PC-9 (cell line): ENCODE data around the gene CFAP210. TPM values are rescaled to one million over a fixed set of nuclear protein-coding genes. Genes with fewer than 3 reads are reported as not detected.

Source experiments
- BruUV-seq: library from RNA; stranded (reverse); fragments of 400-500 nt; replicated peaks from 2 replicates; lab custom pipeline; 2021; lab: Mats Ljungman, UMichigan
- CTCF ChIA-PET: fragments of 300-600 bp; sonication (Branson Sonifier 250); formaldehyde crosslinking; loops from one replicate; lab custom pipeline; 2022; ENCODE audit warnings: antibody characterized with exemption; lab: Charles Lee
- POLR2A ChIA-PET: fragments of 300-600 bp; sonication (Branson Sonifier 250); formaldehyde crosslinking; loops from one replicate; lab custom pipeline; 2022; ENCODE audit warnings: antibody characterized with exemption; ENCODE audit not compliant: unreplicated experiment; lab: Charles Lee
- DNase-seq, 2 experiments: peaks; one replicate each; pipeline versions ENCODE4 v3.0.0 to v3.0.0-alpha.2; 2015 to 2022; ENCODE audit warnings: mixed read lengths in 1 of 2
- H2AFZ ChIP-seq: fragments of 200-600 bp; sonication (generic); 2 replicates; pipeline ENCODE4 v1.8.1; 2017; ENCODE audit warnings: antibody characterized with exemption
- H3F3A ChIP-seq: fragments of 200-600 bp; sonication (generic); 2 replicates; pipeline ENCODE4 v1.8.1; 2017; ENCODE audit warnings: antibody characterized with exemption, mild to moderate bottlenecking, low read depth; ENCODE audit not compliant: insufficient read depth
- H3K27ac ChIP-seq: fragments of 200-600 bp; sonication (generic); 2 replicates; pipeline ENCODE4 v1.6.1; 2016; ENCODE audit warnings: mixed run types
- H3K27me3 ChIP-seq: fragments of 200-600 bp; sonication (generic); 2 replicates; pipeline ENCODE4 v1.6.1; 2016; ENCODE audit warnings: low read depth, mixed run types; ENCODE audit not compliant: insufficient read depth
- H3K36me3 ChIP-seq: fragments of 200-600 bp; sonication (generic); 2 replicates; pipeline ENCODE4 v1.6.1; 2016; ENCODE audit warnings: low read depth, mixed run types
- H3K4me1 ChIP-seq: fragments of 200-600 bp; sonication (generic); replicated peaks from 2 replicates; pipeline ENCODE4 v1.6.1; 2016; ENCODE audit warnings: mixed run types; ENCODE audit not compliant: insufficient read depth
- H3K4me2 ChIP-seq: fragments of 200-600 bp; sonication (generic); 2 replicates; pipeline ENCODE4 v1.6.1; 2017; ENCODE audit warnings: mixed run types
- H3K4me3 ChIP-seq: fragments of 200-600 bp; sonication (generic); 2 replicates; pipeline ENCODE4 v1.6.1; 2016; ENCODE audit warnings: mixed run types
- H3K79me2 ChIP-seq: fragments of 200-600 bp; sonication (generic); 2 replicates; pipeline ENCODE4 v1.6.1; 2017; ENCODE audit warnings: low read depth, mixed run types
- H3K9me2 ChIP-seq: fragments of 200-600 bp; sonication (generic); 2 replicates; pipeline ENCODE4 v1.8.1; 2017; ENCODE audit warnings: mild to moderate bottlenecking; ENCODE audit not compliant: insufficient read depth
- H3K9me3 ChIP-seq: fragments of 200-600 bp; sonication (generic); 2 replicates; pipeline ENCODE4 v1.8.1; 2016; ENCODE audit warnings: low read depth; ENCODE audit not compliant: insufficient read depth
- H4K20me1 ChIP-seq: fragments of 200-600 bp; sonication (generic); 2 replicates; pipeline ENCODE4 v1.8.1; 2017; ENCODE audit not compliant: insufficient read depth
- EZH2 ChIP-seq: fragments of 200-600 bp; sonication (generic); IDR thresholded peaks from 2 replicates; pipeline ENCODE4 v1.8.0; 2017; ENCODE audit warnings: antibody characterized with exemption, low read depth
- intact Hi-C: fragments of 100-400 bp; cut with micrococcal nuclease; formaldehyde crosslinking; loops from one replicate; pipeline ENCODE4 v1.10.0; 2022; ENCODE audit not compliant: unreplicated experiment
- total RNA-seq: library from RNA; stranded (reverse); gene quantifications from 2 replicates; pipeline ENCODE4 v1.2.3, GENCODE V29; 2021
- TF ChIP-seq, protein P1 (sequence below): fragments of 200-600 bp; sonication (generic); conservative IDR thresholded peaks from 2 replicates; pipeline ENCODE4 v1.6.1; 2017; ENCODE audit warnings: mixed run types, antibody characterized with exemption, mild to moderate bottlenecking, moderate library complexity

CFAP210 gene
- total RNA-seq, 1 experiment from 2014 or later, result 0.96 TPM

- Histone ChIP-seq H3K36me3 (no peaks in the 10 kb centered on the region), H3K4me1 (no peaks in the 10 kb centered on the region), H2AFZ (no peak overlapping the region), H3K9me3 (no peaks in the 10 kb centered on the region), H3K79me2 (no peaks in the 10 kb centered on the region), H3K27ac (no peak overlapping the region), H3K4me2 (no peak overlapping the region), H3K9me2 (no peaks in the 10 kb centered on the region), H3K27me3 (no peaks in the 10 kb centered on the region), H4K20me1 (no peaks in the 10 kb centered on the region), H3F3A (no peaks in the 10 kb centered on the region), H3K4me3 (no peak overlapping the region)
- ChIA-PET CTCF (no interaction called here), POLR2A (no interaction called here)
- no TSS peak for BruUV-seq
- intact Hi-C loops, result no loop called here
- DNase-seq, result no peak
- TF ChIP-seq, protein P1, sequence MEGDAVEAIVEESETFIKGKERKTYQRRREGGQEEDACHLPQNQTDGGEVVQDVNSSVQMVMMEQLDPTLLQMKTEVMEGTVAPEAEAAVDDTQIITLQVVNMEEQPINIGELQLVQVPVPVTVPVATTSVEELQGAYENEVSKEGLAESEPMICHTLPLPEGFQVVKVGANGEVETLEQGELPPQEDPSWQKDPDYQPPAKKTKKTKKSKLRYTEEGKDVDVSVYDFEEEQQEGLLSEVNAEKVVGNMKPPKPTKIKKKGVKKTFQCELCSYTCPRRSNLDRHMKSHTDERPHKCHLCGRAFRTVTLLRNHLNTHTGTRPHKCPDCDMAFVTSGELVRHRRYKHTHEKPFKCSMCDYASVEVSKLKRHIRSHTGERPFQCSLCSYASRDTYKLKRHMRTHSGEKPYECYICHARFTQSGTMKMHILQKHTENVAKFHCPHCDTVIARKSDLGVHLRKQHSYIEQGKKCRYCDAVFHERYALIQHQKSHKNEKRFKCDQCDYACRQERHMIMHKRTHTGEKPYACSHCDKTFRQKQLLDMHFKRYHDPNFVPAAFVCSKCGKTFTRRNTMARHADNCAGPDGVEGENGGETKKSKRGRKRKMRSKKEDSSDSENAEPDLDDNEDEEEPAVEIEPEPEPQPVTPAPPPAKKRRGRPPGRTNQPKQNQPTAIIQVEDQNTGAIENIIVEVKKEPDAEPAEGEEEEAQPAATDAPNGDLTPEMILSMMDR, result no peak
- TF ChIP-seq EZH2, result no peak
Measured at GRCh38 chr2:169664600-169664977, 29.6 kb downstream of the CFAP210 start.

DNA sequence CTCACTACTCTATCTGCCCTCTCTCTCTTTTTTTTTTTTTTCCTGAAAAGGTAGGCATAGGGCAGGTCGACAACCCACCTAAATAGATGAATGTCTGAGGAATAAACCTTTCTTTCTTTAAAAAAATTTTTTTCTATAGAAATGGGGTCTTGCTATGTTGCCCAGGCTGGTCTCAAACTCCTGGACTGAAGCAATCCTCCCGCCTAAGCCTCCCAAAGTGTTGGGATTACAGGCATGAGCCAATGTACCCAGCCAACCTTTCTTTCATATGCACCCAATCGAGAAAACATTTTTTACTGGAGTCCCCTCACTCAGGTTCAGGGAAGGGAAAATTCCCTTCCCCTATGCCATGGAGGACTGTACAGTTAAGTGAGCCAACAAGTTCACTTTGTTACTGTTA, 31.0 kb downstream of the CFAP210 start:
- H3K4me1 ChIP-seq, result no peaks in the 10 kb centered on the region
- no peaks in the 10 kb centered on the region for H3K27me3 ChIP-seq
- no peaks in the 10 kb centered on the region for H3K9me3 ChIP-seq
- H3F3A ChIP-seq, result no peaks in the 10 kb centered on the region
- H3K27ac ChIP-seq, result no peak overlapping the region
- intact Hi-C loops, result no loop called here
- H3K4me2 ChIP-seq, result no peak overlapping the region
- no peak overlapping the region for H2AFZ ChIP-seq
- ChIA-PET CTCF (no interaction called here), POLR2A (interaction anchor here (0.6 kb wide), 1 partner anchor 48 kb away, joined by 6 read pairs; no protein-coding TSS in a partner anchor)
- no peaks in the 10 kb centered on the region for H3K36me3 ChIP-seq
- no peaks in the 10 kb centered on the region for H4K20me1 ChIP-seq
- BruUV-seq, result no TSS peak
- no peaks in the 10 kb centered on the region for H3K79me2 ChIP-seq
- H3K4me3 ChIP-seq, result no peak overlapping the region
- H3K9me2 ChIP-seq, result no peaks in the 10 kb centered on the region
- no peak for DNase-seq
- TF ChIP-seq EZH2, result no peak
- TF ChIP-seq, protein P1, result no peak

- H3K4me2 ChIP-seq, result no peak overlapping the region
- no peaks in the 10 kb centered on the region for H4K20me1 ChIP-seq
- POLR2A ChIA-PET, result interaction anchor here (0.6 kb wide), 1 partner anchor 99 kb away, joined by 3 read pairs; no protein-coding TSS in a partner anchor
- no peak overlapping the region for H2AFZ ChIP-seq
- intact Hi-C loops, result no loop called here
- H3K27me3 ChIP-seq, result no peaks in the 10 kb centered on the region
- CTCF ChIA-PET, result no interaction called here
- H3K4me1 ChIP-seq, result no peaks in the 10 kb centered on the region
- no peaks in the 10 kb centered on the region for H3K79me2 ChIP-seq
- DNase-seq, result no peak
- H3K4me3 ChIP-seq, result no peak overlapping the region
- no peaks in the 10 kb centered on the region for H3K36me3 ChIP-seq
- H3K9me2 ChIP-seq, result no peaks in the 10 kb centered on the region
- no peaks in the 10 kb centered on the region for H3F3A ChIP-seq
- no peak overlapping the region for H3K27ac ChIP-seq
- H3K9me3 ChIP-seq, result no peaks in the 10 kb centered on the region
- BruUV-seq, result no TSS peak
- TF ChIP-seq, protein P1, result no peak
- no peak for TF ChIP-seq EZH2
Measured at GRCh38 chr2:169662744-169663143, 31.5 kb downstream of the CFAP210 start.
